GM19372 (cell line): ENCODE measurements around the gene SMPD3.

Source experiments
- ATAC-seq: cut with Tn5 transposase; IDR thresholded peaks from one replicate; pipeline ENCODE4 v1.9.1; 2021; ENCODE audit warnings: mild to moderate bottlenecking, low read depth, moderate library complexity; ENCODE audit not compliant: unreplicated experiment

The SMPD3 gene

DNA sequence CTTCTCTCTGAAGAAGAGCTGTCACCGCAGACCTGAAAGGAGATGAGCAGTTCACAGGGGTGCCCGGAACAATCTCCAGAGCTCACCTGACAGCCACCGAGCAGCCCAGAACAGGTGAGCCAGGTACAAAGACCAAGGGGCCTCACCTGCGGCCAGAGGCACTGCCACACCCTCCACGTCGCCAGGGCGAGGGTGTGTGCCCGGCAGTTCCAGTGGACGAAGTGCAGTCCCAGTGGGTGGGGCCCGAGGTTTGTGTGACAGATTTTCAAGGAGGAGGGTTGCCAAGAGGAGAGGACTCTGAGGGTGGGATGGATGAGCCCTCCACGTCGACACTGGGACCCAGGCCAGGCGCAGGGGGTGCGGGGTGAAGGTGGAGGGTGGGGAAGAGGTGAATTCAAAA lies 61.7 kb downstream of the SMPD3 start:
- ATAC-seq: no peak

GRCh38 chr16:68385371-68385770 lies 62.9 kb downstream of the SMPD3 start:
- no peak for ATAC-seq

GRCh38 chr16:68384288-68385161 lies 63.8 kb downstream of the SMPD3 start:
- no peak for ATAC-seq

- no peak for ATAC-seq
Measured at GRCh38 chr16:68383858-68384257, 64.5 kb downstream of the SMPD3 start.

DNA sequence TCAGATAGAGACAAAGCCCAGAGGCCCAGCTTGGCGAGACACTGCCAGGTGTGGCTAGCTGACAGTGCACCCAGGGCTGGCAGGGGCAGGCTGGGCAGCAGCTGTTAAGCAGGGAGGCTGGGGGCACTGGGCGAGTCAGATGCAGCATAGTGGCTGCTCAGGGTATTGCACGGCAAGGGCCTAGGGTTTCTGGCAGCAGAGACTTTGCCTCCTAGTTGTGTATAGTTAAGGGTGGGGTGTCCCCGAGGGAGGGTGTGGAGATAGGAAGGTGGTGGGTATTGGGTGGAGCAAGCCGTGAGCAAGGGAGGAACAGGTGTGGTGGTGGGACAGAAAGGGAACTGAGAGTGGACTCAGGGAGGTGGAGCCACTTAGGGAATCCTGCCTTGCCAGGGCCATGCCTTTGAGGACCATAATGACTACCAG lies 66.0 kb downstream of the SMPD3 start:
- ATAC-seq: no peak

DNA sequence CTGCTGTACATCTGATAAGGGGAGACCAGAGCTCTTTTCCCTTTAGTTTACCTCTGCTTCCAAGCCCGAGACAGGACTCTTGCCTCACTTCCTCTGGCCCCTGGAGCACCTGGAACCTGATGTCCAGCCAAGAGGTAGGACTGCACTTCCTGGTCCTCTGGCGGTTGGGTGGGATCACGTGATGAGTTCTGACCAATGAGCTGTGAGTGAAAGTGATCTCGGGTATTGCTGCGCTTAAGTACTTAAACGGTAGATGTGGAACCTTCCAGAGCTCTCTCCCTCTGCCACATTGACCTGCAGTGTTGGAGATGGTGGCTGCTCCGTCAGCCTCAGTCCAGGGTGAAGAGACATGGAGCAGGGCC lies 67.0 kb downstream of the SMPD3 start:
- no peak for ATAC-seq

- ATAC-seq: no peak
Measured at GRCh38 chr16:68380676-68381362, 67.5 kb downstream of the SMPD3 start.

DNA sequence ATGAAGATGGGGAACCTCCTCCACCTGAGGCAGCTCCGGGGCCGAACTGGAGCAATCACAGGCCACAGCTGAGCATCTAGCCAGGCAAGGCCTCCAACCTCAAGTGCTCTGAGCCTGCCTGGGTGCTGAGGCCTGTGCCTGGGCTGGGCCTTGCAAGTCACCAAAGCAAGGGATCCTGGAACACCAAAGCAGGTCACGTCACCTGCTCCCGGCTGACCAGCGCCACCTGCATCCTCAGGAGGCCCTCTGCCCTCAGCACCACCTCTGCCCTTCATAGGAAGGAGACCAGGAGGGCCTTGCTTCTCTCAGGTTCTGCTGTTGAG lies 68.0 kb downstream of the SMPD3 start:
- no peak for ATAC-seq

DNA sequence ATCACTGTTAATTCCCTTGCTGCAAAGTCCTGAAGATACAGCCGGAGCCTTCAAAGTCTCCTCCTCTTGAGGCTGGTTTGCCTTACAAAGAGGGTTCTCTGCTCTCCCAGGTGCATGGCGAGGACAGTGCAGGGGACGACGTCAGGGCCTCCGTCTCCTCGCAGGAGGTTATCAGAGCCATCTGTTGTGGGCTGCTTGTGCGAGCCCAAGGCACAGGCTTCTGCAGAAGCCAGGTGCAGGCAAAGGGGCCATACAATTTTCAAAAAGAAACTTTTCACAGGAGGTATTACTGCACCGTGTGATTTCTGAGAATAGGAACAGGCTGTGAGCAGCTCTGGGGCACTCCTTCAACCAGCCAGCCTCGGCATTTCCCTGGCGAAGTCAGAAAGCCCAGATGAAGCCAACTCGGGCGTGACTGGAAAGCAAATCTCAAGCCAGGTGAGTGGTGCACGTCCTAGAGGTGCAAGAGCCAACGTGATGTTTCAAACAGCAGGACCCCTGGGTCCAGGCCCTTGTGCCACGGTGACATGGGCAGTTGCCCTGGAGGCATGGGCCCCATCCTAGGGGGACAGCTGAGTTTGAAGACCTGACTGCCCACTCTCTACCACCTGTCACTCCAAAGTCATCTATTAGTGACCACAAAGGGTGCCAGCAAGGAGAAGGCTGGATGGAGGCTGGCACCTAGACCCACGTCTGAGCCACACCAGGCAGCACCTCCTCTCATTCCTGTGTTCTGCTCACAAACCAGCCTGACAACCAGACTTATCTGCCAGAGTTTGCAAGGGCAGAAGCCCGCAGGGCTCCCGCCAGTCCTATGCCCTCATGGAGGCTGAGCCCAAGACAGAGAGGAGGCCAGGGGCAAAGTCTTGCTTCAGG lies 68.6 kb downstream of the SMPD3 start:
- ATAC-seq: no peak

DNA sequence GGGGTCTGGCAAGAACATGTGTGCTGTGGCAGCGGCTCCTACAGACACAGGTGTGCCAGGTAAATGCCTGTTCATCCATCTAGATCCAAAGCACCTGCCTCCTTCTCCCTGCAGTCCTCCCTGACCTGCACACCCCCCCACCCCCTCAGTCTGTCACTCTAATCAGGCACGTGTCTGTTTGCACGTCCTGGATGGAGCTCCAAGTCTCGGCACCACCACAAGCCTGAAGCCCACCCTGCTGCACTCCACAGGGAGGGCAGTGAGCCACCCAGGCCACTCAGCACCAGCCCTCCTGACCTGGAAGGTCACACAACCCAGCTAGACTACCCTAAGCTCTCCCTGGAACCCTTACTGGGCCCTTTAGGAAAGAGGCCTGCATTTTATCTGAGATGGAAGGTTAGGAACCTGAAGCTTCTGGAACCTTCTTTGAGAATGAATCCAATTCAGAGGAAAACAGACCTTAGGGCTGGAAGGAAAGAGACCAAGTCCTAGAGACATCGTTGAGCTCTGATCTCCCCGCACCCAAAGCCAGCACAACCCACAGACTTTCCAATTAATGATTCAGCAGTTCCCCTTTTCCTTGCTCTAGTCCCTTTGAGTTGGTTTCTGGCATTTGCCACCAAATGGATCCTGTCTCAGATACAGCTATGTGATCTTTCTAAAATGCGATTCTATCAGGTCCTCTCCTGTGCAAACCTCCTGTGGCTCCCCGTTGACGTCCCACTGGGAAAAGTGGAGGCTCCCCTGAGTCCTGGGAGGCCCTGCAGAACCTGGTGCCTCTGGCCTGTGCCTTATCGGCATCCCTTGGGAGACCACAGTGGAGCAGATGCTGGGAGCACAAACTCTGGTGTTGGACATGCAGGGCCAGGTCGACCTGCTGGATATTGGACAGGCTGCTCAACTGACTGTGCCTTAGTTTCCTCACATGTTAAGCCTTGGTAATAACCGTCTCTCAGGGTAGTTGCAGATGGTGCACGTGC lies 69.6 kb downstream of the SMPD3 start:
- ATAC-seq: no peak

DNA sequence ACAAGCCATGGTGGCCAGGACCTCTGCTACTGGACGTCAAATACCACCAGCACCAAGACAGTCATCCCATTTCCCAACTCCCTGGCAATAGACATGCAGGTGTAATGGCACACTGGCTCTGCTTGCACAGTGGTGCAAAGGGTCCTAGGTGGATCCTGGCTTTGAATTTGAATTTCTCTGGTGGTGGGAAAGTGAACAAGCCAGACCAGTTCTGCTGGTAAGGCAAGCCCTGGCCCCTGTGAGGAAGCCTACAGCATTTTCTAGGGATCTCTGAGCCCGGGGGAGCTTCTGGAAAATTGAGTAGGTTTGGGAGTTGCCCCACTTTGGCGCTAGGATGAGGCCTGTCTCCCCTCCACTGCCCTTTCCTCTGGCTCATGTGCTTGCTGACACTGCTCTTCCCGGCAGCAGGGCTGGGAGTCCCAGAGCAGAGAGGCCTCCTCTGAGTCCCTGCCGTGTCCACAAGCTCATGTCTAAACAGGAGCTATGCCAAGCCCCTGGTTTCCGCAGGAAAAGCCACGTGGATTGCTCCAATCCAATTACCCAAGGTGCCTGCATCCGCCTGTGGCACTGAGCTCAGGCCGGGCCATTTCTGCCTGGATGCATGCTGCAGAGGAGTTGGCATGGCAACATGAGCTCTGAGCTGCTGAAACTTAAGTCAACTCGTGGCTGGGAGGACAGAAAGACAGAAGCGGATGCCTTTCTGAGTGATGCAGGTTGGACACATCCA lies 70.5 kb downstream of the SMPD3 start:
- no peak for ATAC-seq

- no peak for ATAC-seq
Measured at GRCh38 chr16:68377221-68377620, 71.1 kb downstream of the SMPD3 start.

GRCh38 chr16:68376590-68376989 lies 71.7 kb downstream of the SMPD3 start:
- no peak for ATAC-seq

DNA sequence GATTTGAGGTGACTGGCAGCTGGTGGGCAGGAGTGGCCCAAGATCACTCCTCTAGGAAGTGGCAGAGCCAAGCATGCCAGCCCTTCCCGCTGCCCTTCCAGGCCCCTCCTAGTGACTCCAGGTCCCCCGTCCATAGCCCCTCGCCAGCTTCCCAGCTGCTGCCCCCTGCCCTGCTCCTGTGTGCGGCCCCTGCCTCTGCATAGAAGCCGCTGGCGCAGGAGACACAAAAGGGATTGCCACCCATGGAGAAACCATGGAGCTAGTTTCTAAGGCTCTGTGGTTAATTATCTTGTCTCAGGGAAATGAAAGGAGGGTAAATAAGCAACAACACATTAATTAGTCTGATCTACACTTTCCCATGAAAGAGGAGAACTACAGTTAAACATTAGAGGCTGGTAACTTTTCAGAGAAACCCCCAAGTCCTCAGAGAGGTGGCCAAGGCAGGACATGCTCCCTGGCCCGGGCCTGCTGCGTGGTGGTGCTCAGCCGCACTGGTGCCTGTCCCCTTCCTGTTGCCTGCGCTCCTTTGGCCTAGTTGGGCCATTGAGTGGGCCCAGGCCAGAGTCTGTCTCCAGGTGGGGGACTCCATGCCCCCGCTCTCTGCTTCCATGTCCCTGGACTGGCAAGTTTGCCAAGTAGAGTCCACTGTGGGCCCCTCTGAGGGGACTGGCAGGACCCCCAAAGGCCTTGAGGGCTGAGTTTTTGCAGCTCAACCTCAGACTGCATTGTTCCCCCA lies 72.3 kb downstream of the SMPD3 start:
- no peak for ATAC-seq

DNA sequence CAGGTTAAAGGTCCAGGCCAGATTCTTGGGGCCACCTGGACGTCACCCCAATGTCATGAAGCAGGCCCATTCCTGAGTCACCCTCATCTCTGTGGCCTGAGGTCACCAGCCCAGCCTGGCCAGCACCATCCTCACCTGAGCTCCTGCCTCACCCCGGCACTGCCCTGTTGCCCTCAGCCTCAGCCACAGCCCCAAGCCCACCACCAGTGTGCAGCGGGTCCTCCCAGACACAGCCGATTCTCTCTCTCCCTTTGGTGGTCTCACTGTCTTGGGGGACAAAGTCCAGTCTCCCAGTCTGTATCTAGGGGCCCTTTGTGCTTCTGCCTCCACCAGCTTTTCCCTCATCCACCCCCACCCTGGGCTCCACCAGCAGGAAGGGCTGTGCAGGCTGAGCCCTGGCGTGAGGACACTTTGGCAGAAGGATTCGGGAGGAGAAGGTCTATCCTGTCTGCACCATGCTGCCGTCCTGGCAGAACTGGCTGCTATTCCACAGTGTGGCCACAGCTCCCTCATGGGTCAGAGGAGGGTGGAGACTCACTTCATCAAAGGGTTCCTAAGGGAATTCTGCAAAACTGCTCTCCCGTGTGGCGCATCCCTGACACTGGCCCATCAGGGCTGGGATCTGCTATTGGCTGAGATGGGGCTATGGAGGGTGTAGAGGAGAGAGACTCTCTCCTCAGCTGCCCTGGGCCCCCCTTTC lies 73.2 kb downstream of the SMPD3 start:
- ATAC-seq: no peak

- no peak for ATAC-seq
Measured at GRCh38 chr16:68374246-68374805, 74.0 kb downstream of the SMPD3 start.

DNA sequence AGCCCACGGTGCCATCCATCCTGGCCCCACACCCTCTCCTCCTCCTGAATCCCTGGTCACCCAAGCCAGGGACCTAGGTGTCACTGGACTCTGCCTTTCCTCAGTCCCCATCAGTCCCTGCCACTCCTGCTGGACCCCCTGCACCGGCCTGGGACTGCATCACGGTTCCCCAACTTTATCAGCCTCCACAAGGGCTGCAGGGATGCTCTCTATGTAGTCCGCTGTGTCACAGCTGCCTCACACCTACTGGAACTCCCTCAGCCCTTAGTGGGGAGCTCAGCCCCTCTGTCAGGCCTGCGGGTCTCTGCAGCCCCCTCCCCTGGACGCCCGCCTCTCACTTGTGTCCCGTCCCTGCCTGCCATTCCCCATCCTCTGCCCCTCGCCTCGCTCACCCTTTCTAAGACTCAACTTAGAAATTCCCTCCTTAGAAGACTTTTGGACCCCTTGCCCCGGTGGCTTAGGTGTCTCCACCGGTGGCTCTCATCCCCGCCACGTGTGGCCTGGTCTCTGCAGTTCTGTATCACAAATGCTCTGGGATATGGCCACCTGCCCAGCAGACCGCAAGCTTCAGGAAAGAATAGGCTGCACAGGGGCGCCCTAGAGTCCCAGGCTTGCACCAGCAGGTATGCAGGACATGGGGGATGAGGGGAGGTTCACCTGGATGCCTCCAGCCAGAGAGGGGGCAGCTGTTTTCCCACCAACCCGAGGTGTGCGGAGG lies 74.6 kb downstream of the SMPD3 start:
- no peak for ATAC-seq
